ENCODE data around the gene CD59. TPM values are rescaled to one million over a fixed set of nuclear protein-coding genes. Genes with fewer than 3 reads are reported as not detected.

Gene CD59
- total RNA-seq, 3 donors from 2014 or later: 317 to 382 (median 381) TPM

DNA sequence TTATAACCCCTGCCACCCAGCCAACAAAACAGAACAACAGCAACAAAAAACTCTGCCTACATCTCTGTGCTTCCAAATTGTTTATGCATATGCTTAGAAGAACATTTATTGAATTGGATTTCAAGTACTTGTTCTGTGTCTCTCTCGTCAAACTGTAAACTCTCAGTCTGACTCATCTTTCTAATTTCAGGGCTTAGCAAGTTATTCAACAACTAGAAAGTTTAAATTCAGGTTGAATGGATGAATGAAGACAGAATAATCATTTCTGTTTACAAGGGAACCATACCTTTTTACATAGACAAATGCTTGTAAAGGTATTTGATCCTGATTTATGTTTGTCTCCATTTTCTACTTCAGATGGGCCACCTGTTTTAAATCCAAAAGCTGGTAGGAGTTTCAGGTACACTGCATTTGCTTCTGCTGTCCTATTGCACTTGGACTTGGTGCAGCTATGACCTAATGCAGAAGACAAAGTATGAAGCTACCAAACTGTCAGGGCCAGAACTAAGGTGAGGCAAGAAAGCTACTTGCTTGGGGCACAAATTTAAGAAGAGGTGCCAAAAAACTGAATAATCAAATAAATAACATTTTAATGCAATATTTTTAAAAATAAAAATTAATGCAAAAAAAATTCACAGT, 39.7 kb upstream of the CD59 start:
- no peaks in the 10 kb centered on the region for H3K36me3 ChIP-seq (ENCODE audit: low read depth)
- no peak for ATAC-seq
- H3K9me3 ChIP-seq: no peaks in the 10 kb centered on the region
- TF ChIP-seq CTCF (IDR thresholded peaks at IDR 0.05): no peak
- H3K4me1 ChIP-seq (ENCODE audit: low read depth): peaks cover 19% of the 10 kb centered on the region
- intact Hi-C loops (cut with DNase I, micrococcal nuclease): no loop called here
- H3K4me3 ChIP-seq: no peak overlapping the region
- DNase-seq: no peak

DNA sequence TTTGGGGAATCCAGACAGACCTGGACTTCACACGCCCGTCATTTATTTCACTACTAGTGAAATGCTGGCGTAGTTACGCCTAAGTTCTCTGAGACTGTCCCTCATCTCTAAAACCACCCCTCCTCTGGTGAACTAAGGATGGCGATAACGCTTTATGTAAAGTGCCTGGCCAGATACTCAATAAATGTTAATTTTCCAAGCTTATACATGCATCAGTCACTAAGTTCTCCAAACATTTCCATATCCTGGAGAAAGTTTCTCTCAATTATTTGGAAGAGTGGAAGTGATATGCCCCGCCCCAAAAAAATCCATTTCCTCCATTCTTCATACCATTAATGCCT, 39.2 kb upstream of the CD59 start:
- intact Hi-C loops (cut with DNase I, micrococcal nuclease): no loop called here
- Histone ChIP-seq H3K9me3 (no peaks in the 10 kb centered on the region), H3K36me3 (ENCODE audit: low read depth) (no peaks in the 10 kb centered on the region), H3K4me1 (ENCODE audit: low read depth) (peaks cover 19% of the 10 kb centered on the region), H3K4me3 (no peak overlapping the region)
- DNase-seq (no peak), ATAC-seq (no peak)
- TF ChIP-seq CTCF (IDR thresholded peaks at IDR 0.05): no peak

GRCh38 chr11:33774736-33775466, 38.7 kb upstream of the CD59 start:
- intact Hi-C loops (cut with DNase I, micrococcal nuclease): no loop called here
- ATAC-seq: peak; percentile 3

DNA sequence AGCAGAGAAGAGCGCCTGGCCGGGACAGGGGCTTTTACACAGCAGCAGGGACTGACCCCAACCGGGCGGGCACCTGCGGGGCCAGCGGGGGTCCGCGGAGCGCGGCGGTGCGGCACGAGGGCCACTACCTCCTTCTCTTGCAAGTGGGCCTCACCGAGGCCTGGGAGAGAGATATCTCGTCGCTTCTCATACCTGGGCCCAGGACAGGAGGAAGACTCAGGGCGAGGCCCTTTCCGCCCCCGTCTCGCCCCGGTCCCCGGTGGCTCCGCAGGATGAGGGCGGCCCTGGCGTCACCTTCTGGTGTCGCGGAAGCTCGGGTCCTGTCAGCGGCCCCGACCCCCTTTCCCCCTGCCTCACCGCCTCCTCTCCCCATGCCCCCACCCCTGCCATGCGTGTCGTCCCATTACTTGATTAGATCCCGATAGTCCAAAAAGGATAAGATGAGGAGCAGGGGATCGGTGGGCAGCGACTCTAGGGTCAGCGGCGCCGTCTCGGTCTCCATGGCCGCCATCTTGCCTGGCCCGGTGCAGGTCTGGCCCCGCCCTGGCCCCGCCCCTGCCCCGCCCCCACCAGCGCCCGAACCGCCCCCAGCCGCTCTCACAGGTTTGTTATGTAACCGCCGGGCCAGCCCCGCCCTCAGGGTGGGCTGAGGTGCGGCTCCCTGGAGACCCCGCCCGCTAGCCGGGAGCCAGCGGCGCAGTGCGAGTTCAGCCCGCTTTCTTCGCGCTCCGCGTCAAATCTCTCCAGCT, 37.9 kb upstream of the CD59 start, which contains the start of gene FBXO3:
FBXO3 (minus strand) TSS at position 534 of the 749 bp plus-strand sequence; CDS start at position 511, 23 bp downstream.
- peak within 1 kb of the TSS; percentile 76 for H3K4me3 ChIP-seq
- intact Hi-C loops (cut with DNase I, micrococcal nuclease): no loop called here
- peaks cover 19% of the 10 kb centered on the region for H3K4me1 ChIP-seq (ENCODE audit: low read depth)
- DNase-seq (peak; percentile 93), ATAC-seq (peak; percentile 98)
- TF ChIP-seq CTCF (IDR thresholded peaks at IDR 0.05): no peak
- H3K36me3 ChIP-seq (ENCODE audit: low read depth): no peaks in the 10 kb centered on the region
- H3K9me3 ChIP-seq: no peaks in the 10 kb centered on the region

More at GRCh38 chr11:33774736-33775466, 38.7 kb upstream of the CD59 start:
- Histone ChIP-seq H3K4me3 (peak overlapping the region; percentile 76), H3K9me3 (no peaks in the 10 kb centered on the region), H3K36me3 (ENCODE audit: low read depth) (no peaks in the 10 kb centered on the region), H3K4me1 (ENCODE audit: low read depth) (peaks cover 19% of the 10 kb centered on the region)
- DNase-seq: peak in 1 of 3 donors; percentile 38
- TF ChIP-seq CTCF (IDR thresholded peaks at IDR 0.05): no peak

DNA sequence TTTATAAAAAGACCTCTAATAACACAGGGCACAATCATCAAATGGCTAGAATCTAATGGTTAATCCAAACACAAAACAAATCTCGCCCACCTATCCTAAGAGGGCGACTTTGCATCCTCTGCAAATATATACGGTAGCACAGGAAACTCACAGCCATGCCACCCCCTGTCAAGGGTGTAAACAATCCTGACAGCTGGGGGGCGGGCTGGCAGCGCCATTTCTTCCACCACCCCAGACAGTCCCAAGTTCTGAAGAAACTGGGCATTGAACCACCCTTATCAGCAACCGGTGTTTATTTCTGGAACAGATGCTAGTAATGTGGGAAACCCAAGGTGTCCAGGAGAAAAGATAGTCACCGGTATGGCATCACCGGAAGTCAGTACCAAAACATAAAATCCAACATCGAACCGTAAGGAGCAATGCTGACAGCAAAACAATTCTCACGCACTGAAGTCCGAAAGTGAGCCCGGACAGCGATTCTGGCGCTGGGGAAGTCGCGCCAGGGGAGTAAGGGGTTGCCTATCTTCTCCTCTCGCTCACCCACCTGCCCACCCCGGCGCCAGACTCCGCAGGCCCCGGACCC, 37.3 kb upstream of the CD59 start:
- TF ChIP-seq CTCF (IDR thresholded peaks at IDR 0.05): no peak
- DNase-seq (peak in 1 of 3 donors; percentile 29), ATAC-seq (peak; percentile 28)
- no peaks in the 10 kb centered on the region for H3K36me3 ChIP-seq (ENCODE audit: low read depth)
- intact Hi-C loops (cut with DNase I, micrococcal nuclease): no loop called here
- peak overlapping the region; percentile 76 for H3K4me3 ChIP-seq
- no peaks in the 10 kb centered on the region for H3K9me3 ChIP-seq
- peaks cover 19% of the 10 kb centered on the region for H3K4me1 ChIP-seq (ENCODE audit: low read depth)
